ENCODE data around the gene SAMD9L. TPM values are rescaled to one million over a fixed set of nuclear protein-coding genes. Genes with fewer than 3 reads are reported as not detected.

SAMD9L gene
- total and polyA plus RNA-seq, 3 donors from 2014 or later: 2.7 to 6.5 (median 5.1) TPM

DNA sequence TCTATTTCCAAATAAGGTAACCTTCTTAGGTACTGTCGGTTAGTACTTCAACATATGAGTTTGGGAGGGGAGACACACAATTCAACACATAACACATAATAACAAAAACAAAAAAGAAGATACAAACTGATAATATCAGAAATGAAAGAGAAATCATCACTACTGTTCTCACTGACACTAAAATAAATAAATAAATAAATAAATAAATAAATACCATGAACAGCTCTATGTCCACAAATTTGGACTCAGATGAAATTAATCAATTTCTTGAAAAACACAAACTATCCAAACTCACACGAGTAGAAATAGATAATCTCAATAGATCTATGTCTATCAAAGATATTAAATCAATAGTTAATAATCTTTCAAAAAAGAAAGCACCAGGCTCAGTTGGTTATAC lies 24.5 kb upstream of the SAMD9L start:
- H3K4me1 ChIP-seq: no peaks in the 10 kb centered on the region
- no peaks in the 10 kb centered on the region for H3K27me3 ChIP-seq
- no peak overlapping the region for H3K4me3 ChIP-seq
- H3K9me3 ChIP-seq: no peaks in the 10 kb centered on the region
- DNase-seq: no peak
- no peaks in the 10 kb centered on the region for H3K36me3 ChIP-seq (ENCODE audit: low read depth, missing control alignments)
- no peak for TF ChIP-seq POLR2A (IDR thresholded peaks at IDR 0.05)
- TF ChIP-seq, protein P1, sequence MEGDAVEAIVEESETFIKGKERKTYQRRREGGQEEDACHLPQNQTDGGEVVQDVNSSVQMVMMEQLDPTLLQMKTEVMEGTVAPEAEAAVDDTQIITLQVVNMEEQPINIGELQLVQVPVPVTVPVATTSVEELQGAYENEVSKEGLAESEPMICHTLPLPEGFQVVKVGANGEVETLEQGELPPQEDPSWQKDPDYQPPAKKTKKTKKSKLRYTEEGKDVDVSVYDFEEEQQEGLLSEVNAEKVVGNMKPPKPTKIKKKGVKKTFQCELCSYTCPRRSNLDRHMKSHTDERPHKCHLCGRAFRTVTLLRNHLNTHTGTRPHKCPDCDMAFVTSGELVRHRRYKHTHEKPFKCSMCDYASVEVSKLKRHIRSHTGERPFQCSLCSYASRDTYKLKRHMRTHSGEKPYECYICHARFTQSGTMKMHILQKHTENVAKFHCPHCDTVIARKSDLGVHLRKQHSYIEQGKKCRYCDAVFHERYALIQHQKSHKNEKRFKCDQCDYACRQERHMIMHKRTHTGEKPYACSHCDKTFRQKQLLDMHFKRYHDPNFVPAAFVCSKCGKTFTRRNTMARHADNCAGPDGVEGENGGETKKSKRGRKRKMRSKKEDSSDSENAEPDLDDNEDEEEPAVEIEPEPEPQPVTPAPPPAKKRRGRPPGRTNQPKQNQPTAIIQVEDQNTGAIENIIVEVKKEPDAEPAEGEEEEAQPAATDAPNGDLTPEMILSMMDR (IDR thresholded peaks at IDR 0.05): no peak
- intact Hi-C loops (cut with DNase I; ENCODE audit: low total_unique reads): no loop called here
- H3K27ac ChIP-seq: no peak overlapping the region
- WGBS, 2 donors: 62 to 73% methylated on average over 2 of the region's 2 CpGs

DNA sequence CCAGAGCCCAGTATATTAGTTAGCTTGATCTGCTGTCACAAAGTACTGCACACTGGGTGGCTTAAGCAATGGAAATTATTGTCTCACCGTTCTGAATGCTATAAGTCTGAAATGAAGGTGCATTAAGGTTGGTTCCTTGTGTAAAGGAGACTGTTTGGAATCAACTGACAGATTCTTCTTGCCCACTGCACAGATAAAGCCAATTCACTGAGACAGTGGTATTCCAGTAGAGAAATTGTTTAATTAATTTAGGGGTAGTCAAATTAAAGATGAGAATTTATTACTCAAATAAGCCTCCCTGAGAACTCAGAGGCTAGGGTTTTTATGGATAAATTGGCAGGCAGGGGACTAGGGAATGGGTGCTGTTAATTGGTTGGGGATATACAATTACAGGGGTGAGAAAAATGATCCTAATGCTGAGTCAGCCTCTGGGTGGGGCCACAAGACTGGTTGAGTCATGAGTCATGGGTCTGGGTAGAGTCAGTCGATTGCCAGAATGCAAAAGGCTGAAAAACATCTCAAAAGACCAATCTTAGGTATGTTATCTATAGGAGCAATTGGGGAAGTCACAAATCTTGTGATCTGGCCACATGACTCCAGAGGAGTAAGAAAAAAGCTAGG lies 23.5 kb upstream of the SAMD9L start:
- H3K27ac ChIP-seq: no peak overlapping the region
- H3K36me3 ChIP-seq (ENCODE audit: low read depth, missing control alignments): no peaks in the 10 kb centered on the region
- 53 to 68% methylated on average over 2 of the region's 2 CpGs for WGBS, 2 donors
- no peaks in the 10 kb centered on the region for H3K9me3 ChIP-seq
- no peaks in the 10 kb centered on the region for H3K4me1 ChIP-seq
- DNase-seq: no peak
- TF ChIP-seq POLR2A (IDR thresholded peaks at IDR 0.05): no peak
- TF ChIP-seq, protein P1 (IDR thresholded peaks at IDR 0.05): no peak
- H3K27me3 ChIP-seq: no peaks in the 10 kb centered on the region
- intact Hi-C loops (cut with DNase I; ENCODE audit: low total_unique reads): no loop called here
- no peak overlapping the region for H3K4me3 ChIP-seq

DNA sequence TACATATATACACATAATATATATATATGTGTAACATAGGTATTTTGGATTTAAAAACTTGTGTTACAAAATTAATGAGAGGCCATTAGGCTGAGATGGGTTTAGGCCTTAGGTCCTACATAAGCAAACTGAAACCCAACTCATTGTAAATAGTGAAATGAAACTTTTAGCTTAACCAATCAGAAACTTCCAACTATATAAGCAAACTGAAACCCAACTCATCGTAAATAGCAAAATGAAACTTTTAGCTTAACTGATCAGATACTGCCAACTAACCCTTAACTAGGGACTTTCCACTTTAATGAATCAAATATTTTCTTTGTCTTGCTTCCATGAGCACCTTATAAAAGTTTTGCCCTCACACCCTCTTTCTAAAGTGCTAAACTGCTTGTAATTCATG lies 17.3 kb upstream of the SAMD9L start:
- Histone ChIP-seq H3K36me3 (ENCODE audit: low read depth, missing control alignments) (no peaks in the 10 kb centered on the region), H3K27me3 (no peaks in the 10 kb centered on the region), H3K27ac (no peak overlapping the region), H3K4me1 (no peaks in the 10 kb centered on the region), H3K9me3 (no peaks in the 10 kb centered on the region), H3K4me3 (no peak overlapping the region)
- intact Hi-C loops (cut with DNase I; ENCODE audit: low total_unique reads): no loop called here
- TF ChIP-seq, protein P1 (IDR thresholded peaks at IDR 0.05): no peak
- TF ChIP-seq POLR2A (IDR thresholded peaks at IDR 0.05): no peak
- 68 to 80% methylated on average over 1 of the region's 1 CpG for WGBS, 2 donors
- DNase-seq: no peak

DNA sequence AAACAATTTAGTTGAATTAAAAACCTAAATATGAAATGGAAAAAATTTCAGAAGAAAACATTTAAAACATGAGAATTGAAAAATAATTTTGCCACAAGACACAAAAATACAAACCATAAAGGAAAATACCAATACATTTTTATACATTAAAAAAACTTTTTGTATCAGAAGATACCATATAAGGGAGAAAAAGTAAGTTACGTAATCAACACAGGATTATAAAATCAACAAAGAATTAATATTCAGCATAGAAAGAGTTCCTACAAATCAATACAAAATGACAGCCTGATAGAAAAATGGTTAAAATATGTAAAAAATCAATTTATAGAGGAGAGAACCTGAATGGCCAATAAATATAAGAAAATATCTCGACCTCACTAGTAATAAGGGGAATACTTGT lies 16.6 kb upstream of the SAMD9L start:
- TF ChIP-seq POLR2A (IDR thresholded peaks at IDR 0.05): no peak
- TF ChIP-seq, protein P1 (IDR thresholded peaks at IDR 0.05): no peak
- no peaks in the 10 kb centered on the region for H3K4me1 ChIP-seq
- intact Hi-C loops (cut with DNase I; ENCODE audit: low total_unique reads): no loop called here
- no peak for DNase-seq
- H3K9me3 ChIP-seq: no peaks in the 10 kb centered on the region
- no peaks in the 10 kb centered on the region for H3K27me3 ChIP-seq
- WGBS, 2 donors: 87 to 91% methylated on average over 2 of the region's 2 CpGs
- H3K27ac ChIP-seq: no peak overlapping the region
- no peak overlapping the region for H3K4me3 ChIP-seq
- no peaks in the 10 kb centered on the region for H3K36me3 ChIP-seq (ENCODE audit: low read depth, missing control alignments)

DNA sequence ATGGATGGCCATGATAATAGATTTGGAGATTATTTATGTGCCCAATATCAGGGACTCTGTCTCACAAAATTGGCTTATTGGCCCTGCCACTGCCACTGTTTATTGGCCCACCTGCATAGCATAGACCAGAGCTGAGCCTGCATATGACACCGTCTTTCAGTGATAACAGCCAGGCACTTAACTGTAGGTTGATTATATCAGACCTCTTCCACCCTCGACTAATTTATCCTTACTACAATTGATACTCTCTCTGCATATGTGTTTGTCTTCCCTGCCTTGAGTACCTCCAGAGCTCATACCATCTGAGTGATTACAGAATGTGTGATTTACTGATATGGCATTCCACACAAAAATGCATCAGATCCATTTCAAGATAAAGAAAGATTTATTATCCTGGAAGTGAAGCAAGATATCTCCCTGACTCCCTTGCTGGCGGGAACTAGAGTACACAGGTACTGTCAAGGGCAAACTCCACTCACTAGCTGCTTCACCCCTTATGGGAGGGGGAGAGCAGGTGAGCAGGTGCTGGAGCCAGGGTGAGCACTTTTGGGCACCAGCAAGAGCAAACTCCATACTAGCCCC lies 13.1 kb upstream of the SAMD9L start:
- no peak for DNase-seq
- no peak overlapping the region for H3K27ac ChIP-seq
- no peak for TF ChIP-seq POLR2A (IDR thresholded peaks at IDR 0.05)
- TF ChIP-seq, protein P1 (IDR thresholded peaks at IDR 0.05): no peak
- no peak overlapping the region for H3K4me3 ChIP-seq
- H3K4me1 ChIP-seq: no peaks in the 10 kb centered on the region
- WGBS, 2 donors: 68 to 71% methylated on average over 3 of the region's 3 CpGs
- H3K36me3 ChIP-seq (ENCODE audit: low read depth, missing control alignments): no peaks in the 10 kb centered on the region
- H3K27me3 ChIP-seq: no peaks in the 10 kb centered on the region
- intact Hi-C loops (cut with DNase I; ENCODE audit: low total_unique reads): no loop called here
- no peaks in the 10 kb centered on the region for H3K9me3 ChIP-seq
